HepG2 (cell line): ENCODE results near the gene KCNG4. TPM values are rescaled to one million over a fixed set of nuclear protein-coding genes. Genes with fewer than 3 reads are reported as not detected.

ENCODE experiments used
- ATAC-seq: fragments of 200-7000 bp; cut with Tn5 transposase; 3 replicates; pipeline ENCODE4 v1.9.1; 2020; ENCODE audit warnings: mild to moderate bottlenecking, moderate library complexity
- BruUV-seq: library from RNA; stranded (reverse); fragments of 400-500 nt; replicated peaks from 2 replicates; lab custom pipeline; 2021; lab: Mats Ljungman, UMichigan
- CTCF ChIA-PET: fragments of 300-600 bp; formaldehyde crosslinking; extraction: SDS; loops from one replicate; lab custom pipeline; 2021; ENCODE audit warnings: low total read pairs, inconsistent platforms, low intra/inter-chr PET ratio; lab: Yijun Ruan, JAX
- POLR2A ChIA-PET: fragments of 350-600 bp; sonication (Branson Sonifier 250); formaldehyde crosslinking; loops from one replicate; lab custom pipeline; 2020; ENCODE audit warnings: antibody characterized with exemption, inconsistent platforms; lab: Yijun Ruan, JAX
- DNase-seq: peaks from one replicate; pipeline ENCODE4 v3.0.0-alpha.2; 2015; ENCODE audit warnings: low spot score
- FAIRE-seq: peaks from 3 replicates; lab custom pipeline; 2011; peaks lifted over from hg19 to GRCh38; lab: Jason Lieb, UNC
- H2AFZ ChIP-seq: one replicate; pipeline ENCODE4 v1.6.1; 2011; ENCODE audit warnings: low read length, inconsistent platforms
- H3K27ac ChIP-seq: fragments of 300-600 bp; 3 replicates; pipeline ENCODE4 v1.8.0; 2011; ENCODE audit warnings: mixed run types, mild to moderate bottlenecking, mixed read lengths, low read length, inconsistent platforms; ENCODE audit not compliant: insufficient read depth; ENCODE audit errors: extremely low read length
- H3K27me3 ChIP-seq, 2 experiments: fragments of 200-600 bp in 1 of 2; 2 replicates in 1 of 2; 3 replicates in 1 of 2; pipeline versions ENCODE4 v1.6.0 to v1.8.0; 2011; ENCODE audit warnings: low read length in 2 of 2, mild to moderate bottlenecking in 2 of 2, moderate library complexity in 2 of 2, inconsistent platforms in 1 of 2; ENCODE audit not compliant: insufficient read depth in 2 of 2, control insufficient read depth in 1 of 2
- H3K36me3 ChIP-seq, 2 experiments: fragments of 200-600 bp in 1 of 2; replicated peaks in 1 of 2; 2 replicates in 1 of 2; 3 replicates in 1 of 2; pipeline versions ENCODE4 v1.5.1 to v1.8.0; 2011; ENCODE audit warnings: low read length in 2 of 2, inconsistent platforms in 1 of 2; ENCODE audit not compliant: insufficient read depth in 2 of 2, control insufficient read depth in 1 of 2
- H3K4me1 ChIP-seq: 2 replicates; pipeline ENCODE4 v1.5.1; 2012; ENCODE audit warnings: low read length, inconsistent platforms; ENCODE audit not compliant: insufficient read depth
- H3K4me2 ChIP-seq: 2 replicates; pipeline ENCODE4 v1.6.0; 2011; ENCODE audit warnings: low read depth, low read length, inconsistent platforms
- H3K4me3 ChIP-seq, 3 experiments: fragments of 200-600 bp in 1 of 3; sonication (generic), shearing (Covaris generic) in 1 of 3; replicated peaks in 1 of 3; 2 replicates each; pipeline ENCODE4 v1.5.1; 2011 to 2016; ENCODE audit warnings: low read length in 3 of 3, inconsistent platforms in 2 of 3, low read depth in 2 of 3, mild to moderate bottlenecking in 2 of 3, control low read depth in 1 of 3, mixed read lengths in 1 of 3; ENCODE audit not compliant: insufficient read depth in 1 of 3
- H3K79me2 ChIP-seq: one replicate; pipeline ENCODE4 v1.6.1; 2011; ENCODE audit warnings: low read length, inconsistent platforms; ENCODE audit not compliant: insufficient read depth
- H3K9ac ChIP-seq: 2 replicates; pipeline ENCODE4 v1.6.0; 2011; ENCODE audit warnings: mild to moderate bottlenecking, low read depth, low read length, inconsistent platforms; ENCODE audit not compliant: insufficient read depth
- H3K9me3 ChIP-seq: 2 replicates; pipeline ENCODE4 v1.5.1; 2012; ENCODE audit warnings: mild to moderate bottlenecking, low read length
- H4K20me1 ChIP-seq: 2 replicates; pipeline ENCODE4 v1.6.0; 2011; ENCODE audit warnings: inconsistent platforms, mild to moderate bottlenecking, low read length, moderate library complexity; ENCODE audit not compliant: insufficient read depth
- KDM3A ChIP-seq: IDR thresholded peaks from 2 replicates; pipeline ENCODE4 v1.6.1; 2018; ENCODE audit warnings: low read depth, missing compliant biosample characterization
- POLR2AphosphoS5 ChIP-seq: IDR thresholded peaks from 2 replicates; pipeline ENCODE4 v1.6.1; 2012; ENCODE audit warnings: low read depth, low read length
- PTBP1 ChIP-seq: fragments of 200-400 bp; formaldehyde crosslinking; IDR thresholded peaks from 2 replicates; pipeline ENCODE4 v1.6.1; 2018; ENCODE audit warnings: low read length, low read depth; ENCODE audit not compliant: poor library complexity, severe bottlenecking
- SIX4 ChIP-seq: sonication (generic); formaldehyde crosslinking; IDR thresholded peaks from 2 replicates; pipeline ENCODE4 v1.4.0; 2020; ENCODE audit warnings: missing genetic modification reagents
- SP4 ChIP-seq: sonication (generic); formaldehyde crosslinking; IDR thresholded peaks from 2 replicates; pipeline ENCODE4 v1.8.1; 2023; ENCODE audit warnings: mild to moderate bottlenecking, missing genetic modification reagents
- TOPORS ChIP-seq: sonication (generic); formaldehyde crosslinking; IDR thresholded peaks from 2 replicates; pipeline ENCODE4 v1.8.0; 2023; ENCODE audit warnings: mild to moderate bottlenecking, missing genetic modification reagents
- ZBTB3 ChIP-seq: sonication (generic); formaldehyde crosslinking; IDR thresholded peaks from 2 replicates; pipeline ENCODE4 v1.4.0; 2020; ENCODE audit warnings: low read depth, mild to moderate bottlenecking, moderate library complexity, missing genetic modification reagents, borderline replicate concordance
- ZFP37 ChIP-seq: sonication (generic); formaldehyde crosslinking; IDR thresholded peaks from 2 replicates; pipeline ENCODE4 v1.4.0; 2020; ENCODE audit warnings: missing genetic modification reagents, borderline replicate concordance
- ZNF264 ChIP-seq: sonication (generic); formaldehyde crosslinking; IDR thresholded peaks from 2 replicates; pipeline ENCODE4 v1.4.0; 2020; ENCODE audit warnings: missing genetic modification reagents
- ZNF274 ChIP-seq: sonication (generic); formaldehyde crosslinking; IDR thresholded peaks from 2 replicates; pipeline ENCODE4 v1.5.1; 2020; ENCODE audit warnings: mild to moderate bottlenecking, missing genetic modification reagents
- ZNF816 ChIP-seq: sonication (generic); formaldehyde crosslinking; IDR thresholded peaks from 2 replicates; pipeline ENCODE4 v1.8.0; 2022; ENCODE audit warnings: missing genetic modification reagents, mild to moderate bottlenecking, borderline replicate concordance
- WGBS: methylation state at CpG from one replicate; pipeline ENCODE4 v1.1.6; 2017; ENCODE audit warnings: low lambda C conversion rate; 5-methylcytosine and 5-hydroxymethylcytosine counted together
- in situ Hi-C: cut with HindIII; loops from 2 replicates; pipeline ENCODE4 v1.10.0; 2017; ENCODE audit warnings: low pct_unique_long_range_greater_than_20kb; ENCODE audit not compliant: extremely low pct_ligation_motif_present
- intact Hi-C: fragments of 100-400 bp; cut with micrococcal nuclease; formaldehyde crosslinking; loops from one replicate; pipeline ENCODE4 v1.10.0; 2022; ENCODE audit not compliant: unreplicated experiment
- polyA plus RNA-seq, 8 experiments: library from polyadenylated mRNA; depleted of rRNA in 3 of 8; stranded (reverse) in 7 of 8; unstranded in 1 of 8; fragments of >200 nt; fragmentation: Illumina TruSeq in 4 of 8; extraction: Trizol in 4 of 8; gene quantifications; 2 replicates each; pipeline versions ENCODE4 v1.2.1 to v1.2.3, GENCODE V29; 2011 to 2016; ENCODE audit warnings: low read depth in 4 of 8, missing spikeins in 1 of 8, mixed read lengths in 1 of 8; ENCODE audit not compliant: insufficient read depth in 1 of 8
- total RNA-seq, 5 experiments: library from RNA; depleted of rRNA; stranded (reverse); fragments of >200 nt; fragmentation: Illumina TruSeq; extraction: Trizol; gene quantifications; 2 replicates each; pipeline ENCODE4 v1.2.3, GENCODE V29; 2016; ENCODE audit warnings: low read depth in 1 of 5
- TF ChIP-seq, protein P1 (sequence below): sonication (generic); formaldehyde crosslinking; IDR thresholded peaks from 2 replicates; pipeline ENCODE4 v1.5.0; 2020; ENCODE audit warnings: missing genetic modification reagents
- TF ChIP-seq, protein P2 (sequence below): sonication (generic); formaldehyde crosslinking; IDR thresholded peaks from 2 replicates; pipeline ENCODE4 v1.8.0; 2022; ENCODE audit warnings: mild to moderate bottlenecking, missing genetic modification reagents, moderate library complexity
- TF ChIP-seq, protein P3 (sequence below): sonication (generic); formaldehyde crosslinking; IDR thresholded peaks from 2 replicates; pipeline ENCODE4 v1.4.0; 2020; ENCODE audit warnings: missing genetic modification reagents, borderline replicate concordance
- TF ChIP-seq, protein P4 (sequence below): IDR thresholded peaks from 2 replicates; pipeline ENCODE4 v1.6.1; 2016; ENCODE audit warnings: missing genetic modification reagents, missing compliant biosample characterization
- TF ChIP-seq, protein P5 (sequence below): fragments of 450-650 bp; IDR thresholded peaks from 2 replicates; pipeline ENCODE4 v1.6.1; 2016

The KCNG4 gene
- total and polyA plus RNA-seq, 2 of the 13 experiments (the other 11 are each of a cell fraction or from before 2014, with no cell fraction given) = not detected

DNA sequence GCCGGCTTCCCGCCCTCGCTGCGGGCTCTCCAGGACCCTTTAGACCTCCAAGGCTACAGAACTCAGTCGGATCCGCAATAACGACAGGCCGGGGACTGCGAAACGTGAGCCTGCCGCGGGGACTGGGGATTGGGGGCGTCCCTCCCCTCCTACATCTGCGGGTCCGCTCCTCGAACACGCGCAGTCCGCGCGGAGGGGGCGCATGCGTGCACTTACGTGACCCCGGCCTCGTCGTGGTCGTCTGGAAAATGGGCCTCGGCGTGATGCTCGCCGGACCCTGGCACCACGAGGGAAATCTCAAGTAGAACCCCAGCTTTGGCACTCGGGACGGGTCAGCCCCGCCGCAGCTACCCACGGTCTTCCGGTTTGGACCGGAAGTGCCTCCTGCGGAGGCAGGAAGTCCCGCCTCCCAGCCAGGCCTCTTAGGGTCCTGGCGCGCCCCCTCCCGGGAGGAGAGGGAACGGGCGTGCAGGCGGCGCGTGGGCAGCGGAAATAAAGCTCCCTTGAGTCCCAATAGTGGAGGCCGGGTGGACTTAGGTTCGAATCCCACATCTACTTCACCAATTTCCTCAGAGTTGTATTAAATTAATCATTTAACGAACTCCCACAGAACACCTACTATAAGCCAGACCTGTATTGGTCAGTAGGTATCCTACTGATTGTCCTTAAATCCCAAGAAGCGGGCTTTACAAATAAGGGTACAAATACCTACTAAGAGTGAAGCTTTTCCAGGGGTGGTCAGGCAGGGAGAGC, 53.0 kb downstream of the KCNG4 start, which contains the start of gene TAF1C:
TAF1C (minus strand) TSS at position 373 of the 753 bp plus-strand sequence. CDS start 2,069 bp downstream, outside the sequence.
- H3K4me2 ChIP-seq = peak within 1 kb of the TSS; percentile 90
- no peaks in the 10 kb centered on the region for H3K27me3 ChIP-seq
- DNase-seq (peak; percentile 92), ATAC-seq (peak; percentile 93), FAIRE-seq (peak; percentile 59)
- in situ Hi-C loops = loop anchor here (25.0 kb wide), 1 partner anchor 225 kb away; the partner anchor contains the start of genes NECAB2 and OSGIN1
- no peak within 1 kb of the TSS for H2AFZ ChIP-seq
- peak within 1 kb of the TSS; percentile 86 to 100 (median 99) for H3K4me3 ChIP-seq
- intact Hi-C loops = loop anchor here (1.0 kb wide), 2 partner anchors 44 to 102 kb away; no protein-coding TSS in a partner anchor
- no peaks in the 10 kb centered on the region for H3K9me3 ChIP-seq
- peak within 1 kb of the TSS; percentile 88 for H3K9ac ChIP-seq
- 5% methylated on average over 21 of the region's 55 CpGs for WGBS
- ChIA-PET CTCF (interaction anchor here (0.6 to 2.1 kb wide), 3 partner anchors 98 to 298 kb away, joined by 3 to 13 read pairs (median 3); no protein-coding TSS in a partner anchor), POLR2A (interaction anchor here (0.9 to 1.6 kb wide), 5 partner anchors 10 to 233 kb away, joined by 5 to 18 read pairs (median 7); partner anchors contain the start of genes MBTPS1 and OSGIN1)
- H3K36me3 ChIP-seq = peaks cover 13 to 29% of the 10 kb centered on the region in 2 experiments; a peak in 4 of 5 replicates
- peaks cover 14% of the 10 kb centered on the region for H3K4me1 ChIP-seq
- peak within 1 kb of the TSS; percentile 55 for H3K27ac ChIP-seq
- no TSS peak for BruUV-seq
- H4K20me1 ChIP-seq = no peaks in the 10 kb centered on the region
- H3K79me2 ChIP-seq = peaks cover 25% of the 10 kb centered on the region
- TF ChIP-seq, protein P1, sequence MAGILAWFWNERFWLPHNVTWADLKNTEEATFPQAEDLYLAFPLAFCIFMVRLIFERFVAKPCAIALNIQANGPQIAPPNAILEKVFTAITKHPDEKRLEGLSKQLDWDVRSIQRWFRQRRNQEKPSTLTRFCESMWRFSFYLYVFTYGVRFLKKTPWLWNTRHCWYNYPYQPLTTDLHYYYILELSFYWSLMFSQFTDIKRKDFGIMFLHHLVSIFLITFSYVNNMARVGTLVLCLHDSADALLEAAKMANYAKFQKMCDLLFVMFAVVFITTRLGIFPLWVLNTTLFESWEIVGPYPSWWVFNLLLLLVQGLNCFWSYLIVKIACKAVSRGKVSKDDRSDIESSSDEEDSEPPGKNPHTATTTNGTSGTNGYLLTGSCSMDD (CRISPR knock-in tag) = 0 out of 2 replicates have a peak, but pooled peaks have one; percentile 44
- TF ChIP-seq SP4 (CRISPR knock-in tag) (peak; percentile 76), SIX4 (CRISPR knock-in tag) (0 out of 2 replicates have a peak, but pooled peaks have one; percentile 64), TOPORS (CRISPR knock-in tag) (no peak), PTBP1 (no peak), KDM3A (CRISPR knock-in tag) (peak; percentile 95; the same call in 1 of the 2 replicates), ZFP37 (no peak), ZNF274 (CRISPR knock-in tag) (peak; percentile 87), POLR2AphosphoS5 (peak; percentile 90), ZNF816 (no peak), ZNF264 (CRISPR knock-in tag) (peak; percentile 38; the same call in 1 of the 2 replicates), ZBTB3 (no peak; the same call in 1 of the 2 replicates)
- TF ChIP-seq, protein P2, sequence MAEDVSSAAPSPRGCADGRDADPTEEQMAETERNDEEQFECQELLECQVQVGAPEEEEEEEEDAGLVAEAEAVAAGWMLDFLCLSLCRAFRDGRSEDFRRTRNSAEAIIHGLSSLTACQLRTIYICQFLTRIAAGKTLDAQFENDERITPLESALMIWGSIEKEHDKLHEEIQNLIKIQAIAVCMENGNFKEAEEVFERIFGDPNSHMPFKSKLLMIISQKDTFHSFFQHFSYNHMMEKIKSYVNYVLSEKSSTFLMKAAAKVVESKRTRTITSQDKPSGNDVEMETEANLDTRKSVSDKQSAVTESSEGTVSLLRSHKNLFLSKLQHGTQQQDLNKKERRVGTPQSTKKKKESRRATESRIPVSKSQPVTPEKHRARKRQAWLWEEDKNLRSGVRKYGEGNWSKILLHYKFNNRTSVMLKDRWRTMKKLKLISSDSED = no peak
- TF ChIP-seq, protein P3, sequence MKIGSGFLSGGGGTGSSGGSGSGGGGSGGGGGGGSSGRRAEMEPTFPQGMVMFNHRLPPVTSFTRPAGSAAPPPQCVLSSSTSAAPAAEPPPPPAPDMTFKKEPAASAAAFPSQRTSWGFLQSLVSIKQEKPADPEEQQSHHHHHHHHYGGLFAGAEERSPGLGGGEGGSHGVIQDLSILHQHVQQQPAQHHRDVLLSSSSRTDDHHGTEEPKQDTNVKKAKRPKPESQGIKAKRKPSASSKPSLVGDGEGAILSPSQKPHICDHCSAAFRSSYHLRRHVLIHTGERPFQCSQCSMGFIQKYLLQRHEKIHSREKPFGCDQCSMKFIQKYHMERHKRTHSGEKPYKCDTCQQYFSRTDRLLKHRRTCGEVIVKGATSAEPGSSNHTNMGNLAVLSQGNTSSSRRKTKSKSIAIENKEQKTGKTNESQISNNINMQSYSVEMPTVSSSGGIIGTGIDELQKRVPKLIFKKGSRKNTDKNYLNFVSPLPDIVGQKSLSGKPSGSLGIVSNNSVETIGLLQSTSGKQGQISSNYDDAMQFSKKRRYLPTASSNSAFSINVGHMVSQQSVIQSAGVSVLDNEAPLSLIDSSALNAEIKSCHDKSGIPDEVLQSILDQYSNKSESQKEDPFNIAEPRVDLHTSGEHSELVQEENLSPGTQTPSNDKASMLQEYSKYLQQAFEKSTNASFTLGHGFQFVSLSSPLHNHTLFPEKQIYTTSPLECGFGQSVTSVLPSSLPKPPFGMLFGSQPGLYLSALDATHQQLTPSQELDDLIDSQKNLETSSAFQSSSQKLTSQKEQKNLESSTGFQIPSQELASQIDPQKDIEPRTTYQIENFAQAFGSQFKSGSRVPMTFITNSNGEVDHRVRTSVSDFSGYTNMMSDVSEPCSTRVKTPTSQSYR = peak; percentile 28; the same call in 1 of the 2 replicates
- TF ChIP-seq, protein P4, sequence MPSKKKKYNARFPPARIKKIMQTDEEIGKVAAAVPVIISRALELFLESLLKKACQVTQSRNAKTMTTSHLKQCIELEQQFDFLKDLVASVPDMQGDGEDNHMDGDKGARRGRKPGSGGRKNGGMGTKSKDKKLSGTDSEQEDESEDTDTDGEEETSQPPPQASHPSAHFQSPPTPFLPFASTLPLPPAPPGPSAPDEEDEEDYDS (CRISPR knock-in tag) = peak; percentile 87
- TF ChIP-seq, protein P5, sequence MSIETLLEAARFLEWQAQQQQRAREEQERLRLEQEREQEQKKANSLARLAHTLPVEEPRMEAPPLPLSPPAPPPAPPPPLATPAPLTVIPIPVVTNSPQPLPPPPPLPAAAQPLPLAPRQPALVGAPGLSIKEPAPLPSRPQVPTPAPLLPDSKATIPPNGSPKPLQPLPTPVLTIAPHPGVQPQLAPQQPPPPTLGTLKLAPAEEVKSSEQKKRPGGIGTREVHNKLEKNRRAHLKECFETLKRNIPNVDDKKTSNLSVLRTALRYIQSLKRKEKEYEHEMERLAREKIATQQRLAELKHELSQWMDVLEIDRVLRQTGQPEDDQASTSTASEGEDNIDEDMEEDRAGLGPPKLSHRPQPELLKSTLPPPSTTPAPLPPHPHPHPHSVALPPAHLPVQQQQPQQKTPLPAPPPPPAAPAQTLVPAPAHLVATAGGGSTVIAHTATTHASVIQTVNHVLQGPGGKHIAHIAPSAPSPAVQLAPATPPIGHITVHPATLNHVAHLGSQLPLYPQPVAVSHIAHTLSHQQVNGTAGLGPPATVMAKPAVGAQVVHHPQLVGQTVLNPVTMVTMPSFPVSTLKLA = peak; percentile 66
